ENCODE data around the gene LHX4.

LHX4 gene

DNA sequence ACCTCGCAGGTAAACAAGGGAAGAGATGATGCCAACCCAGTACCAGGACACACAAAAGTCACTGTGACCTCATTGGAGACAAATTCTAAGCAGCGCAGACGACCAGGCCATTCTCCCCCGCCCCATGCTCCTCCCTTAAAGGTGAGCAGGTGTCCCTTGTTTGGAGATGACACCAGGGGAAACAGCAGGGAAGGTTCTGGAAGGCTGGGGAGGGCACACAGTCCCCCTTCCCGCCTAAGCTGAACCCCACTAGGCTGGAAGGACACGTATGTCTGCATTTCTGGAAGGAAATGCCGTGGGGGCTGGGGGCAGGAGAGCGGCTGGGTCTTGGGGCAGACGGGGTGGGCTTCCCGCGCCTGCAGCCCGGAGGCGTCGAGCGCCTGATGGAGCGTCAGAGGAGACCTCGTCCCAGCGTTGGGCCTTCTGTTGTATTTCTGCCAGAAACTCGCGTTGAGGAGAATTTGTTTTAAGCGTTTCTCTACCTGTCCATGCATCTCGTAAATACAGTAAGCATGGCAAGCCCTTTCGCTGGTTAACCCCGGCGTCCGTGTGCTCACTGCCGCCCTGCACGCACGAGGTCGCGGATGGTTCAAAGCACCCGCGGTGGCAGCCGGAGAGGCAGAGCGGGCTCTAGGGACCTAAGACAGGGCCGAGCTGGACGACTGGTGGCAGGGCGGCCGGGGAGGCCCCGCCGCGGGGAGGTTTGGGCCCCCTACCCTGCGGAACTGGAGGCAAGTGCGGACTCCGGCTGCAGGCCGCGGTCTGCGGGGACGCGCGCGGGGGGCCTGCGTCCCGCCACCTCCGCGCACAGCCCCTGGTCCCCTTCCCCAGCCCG is 1.2 kb upstream of the LHX4 start:
- peak; percentile 40 to 52 for DNase-seq

DNA sequence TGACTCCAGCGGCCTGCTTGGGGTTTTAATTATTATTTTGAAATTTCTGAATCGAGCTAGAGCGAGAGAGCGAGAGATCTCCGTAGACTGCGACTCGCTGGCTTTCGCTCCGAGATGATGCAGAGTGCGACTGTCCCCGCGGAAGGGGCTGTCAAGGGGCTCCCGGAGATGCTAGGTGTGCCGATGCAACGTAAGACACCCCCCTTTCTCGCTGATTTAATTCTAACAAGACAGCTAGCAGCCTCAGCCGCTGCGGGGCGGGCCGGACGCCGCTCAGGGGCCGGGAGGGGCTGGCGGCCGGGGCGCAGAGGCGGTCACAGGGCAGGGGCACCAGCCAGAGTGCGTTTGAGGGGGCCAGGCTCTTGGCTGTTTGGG is 339 bp downstream of the LHX4 start:
- DNase-seq = peak; percentile 50 to 55

DNA sequence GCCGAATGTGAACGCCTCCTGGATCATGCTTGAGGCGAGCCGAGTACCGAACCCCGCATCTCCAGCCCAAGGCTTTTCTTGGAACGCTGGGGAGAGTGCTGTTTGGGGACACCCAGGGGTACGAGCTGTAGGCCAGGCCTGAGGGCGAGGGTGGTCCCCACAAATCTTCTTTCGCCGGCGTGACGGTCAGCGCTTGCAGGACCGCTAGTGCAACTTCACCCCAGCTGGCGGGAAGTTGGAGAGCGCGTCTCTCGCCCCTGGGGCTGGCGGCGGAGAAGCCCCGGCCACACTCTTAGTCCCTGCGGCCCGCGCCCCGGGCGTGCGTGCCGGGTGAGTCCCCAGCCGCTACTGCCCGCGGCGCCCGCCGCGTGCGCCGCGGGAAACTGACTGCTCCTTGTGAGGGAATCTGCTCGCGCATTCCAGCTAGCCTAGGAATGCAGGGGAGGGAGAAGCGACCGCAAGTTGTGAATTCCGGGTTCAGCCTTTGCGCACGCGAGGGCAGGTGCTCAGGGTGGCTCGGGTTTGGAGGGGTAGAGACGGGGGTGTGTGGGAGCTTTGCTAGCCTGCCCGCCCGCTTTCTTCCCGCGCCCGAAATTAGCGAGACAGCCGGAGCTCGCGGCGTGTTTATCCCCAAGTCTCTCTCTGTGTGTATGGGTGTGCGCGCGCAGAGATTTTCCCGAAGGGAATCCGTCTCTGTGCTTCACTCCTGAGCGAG is 884 bp downstream of the LHX4 start:
- DNase-seq = peak; percentile 40 to 49

DNA sequence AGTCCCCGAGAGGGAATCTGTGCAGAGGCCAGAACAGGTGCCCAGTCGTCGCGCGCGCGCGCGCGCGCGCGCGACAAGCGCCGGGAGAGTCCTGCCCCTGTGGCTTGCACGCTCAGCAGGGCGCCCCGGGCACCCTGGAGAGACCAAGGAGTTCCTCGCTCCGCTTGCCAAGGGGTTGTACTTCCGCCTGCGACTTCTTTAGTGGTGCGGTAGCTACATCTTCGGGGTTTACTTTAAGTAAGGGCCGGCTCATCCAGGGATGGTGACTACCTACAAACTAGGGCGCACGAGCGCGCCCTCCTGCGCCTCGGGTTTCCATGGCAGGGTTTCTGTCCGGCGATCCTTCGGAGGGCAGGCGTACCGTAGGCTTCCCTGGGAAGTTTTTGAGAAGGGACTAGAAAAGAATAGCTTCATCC is 1.4 kb downstream of the LHX4 start:
- peak; percentile 52 to 58 for DNase-seq

DNA sequence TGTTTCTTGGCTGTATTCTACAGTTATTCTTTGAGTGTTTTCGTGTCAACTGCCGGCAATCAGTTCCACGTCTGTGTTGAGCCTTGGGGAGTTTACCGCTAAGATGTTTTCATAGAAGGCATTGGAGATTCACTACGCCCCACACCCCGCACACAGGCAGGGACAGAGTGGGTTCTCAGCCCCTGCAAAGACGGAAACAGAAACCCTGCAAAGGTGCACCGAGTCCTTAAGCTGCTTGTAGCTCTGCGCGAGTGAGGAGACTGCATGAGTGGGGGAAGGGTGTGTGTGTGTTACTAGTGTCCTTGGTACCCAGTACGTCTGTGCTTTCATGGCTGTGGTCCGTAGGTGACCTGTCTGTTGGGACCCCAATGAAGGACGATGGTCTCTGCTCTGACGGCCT is 1.9 kb downstream of the LHX4 start:
- DNase-seq = peak; percentile 45 to 47

DNA sequence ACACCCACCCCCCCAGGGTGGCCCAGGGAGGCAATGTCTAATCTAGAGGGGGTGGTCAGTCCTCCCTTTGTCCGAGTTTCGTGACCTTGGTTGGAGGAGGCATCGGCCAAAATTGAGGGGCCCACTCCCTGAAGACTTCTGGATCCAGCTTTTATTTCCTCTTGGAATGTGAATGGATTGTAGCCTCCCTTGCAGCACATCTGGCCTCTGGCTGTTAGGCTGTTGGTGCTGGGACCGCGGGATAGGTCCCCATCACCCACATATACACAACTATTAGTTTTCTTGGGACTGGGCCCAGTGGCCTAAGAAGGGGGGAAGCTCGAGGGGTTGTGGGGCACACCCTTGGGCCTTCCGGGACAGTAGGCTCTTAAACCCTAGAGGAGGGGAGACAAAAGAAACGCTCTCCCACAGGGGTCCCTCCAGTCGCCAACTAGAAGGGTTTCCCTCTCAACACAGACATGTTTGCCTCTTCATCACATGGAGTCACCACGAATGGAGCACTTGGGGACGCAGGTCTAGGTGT is 2.5 kb downstream of the LHX4 start:
- DNase-seq = peak; percentile 30 to 36

DNA sequence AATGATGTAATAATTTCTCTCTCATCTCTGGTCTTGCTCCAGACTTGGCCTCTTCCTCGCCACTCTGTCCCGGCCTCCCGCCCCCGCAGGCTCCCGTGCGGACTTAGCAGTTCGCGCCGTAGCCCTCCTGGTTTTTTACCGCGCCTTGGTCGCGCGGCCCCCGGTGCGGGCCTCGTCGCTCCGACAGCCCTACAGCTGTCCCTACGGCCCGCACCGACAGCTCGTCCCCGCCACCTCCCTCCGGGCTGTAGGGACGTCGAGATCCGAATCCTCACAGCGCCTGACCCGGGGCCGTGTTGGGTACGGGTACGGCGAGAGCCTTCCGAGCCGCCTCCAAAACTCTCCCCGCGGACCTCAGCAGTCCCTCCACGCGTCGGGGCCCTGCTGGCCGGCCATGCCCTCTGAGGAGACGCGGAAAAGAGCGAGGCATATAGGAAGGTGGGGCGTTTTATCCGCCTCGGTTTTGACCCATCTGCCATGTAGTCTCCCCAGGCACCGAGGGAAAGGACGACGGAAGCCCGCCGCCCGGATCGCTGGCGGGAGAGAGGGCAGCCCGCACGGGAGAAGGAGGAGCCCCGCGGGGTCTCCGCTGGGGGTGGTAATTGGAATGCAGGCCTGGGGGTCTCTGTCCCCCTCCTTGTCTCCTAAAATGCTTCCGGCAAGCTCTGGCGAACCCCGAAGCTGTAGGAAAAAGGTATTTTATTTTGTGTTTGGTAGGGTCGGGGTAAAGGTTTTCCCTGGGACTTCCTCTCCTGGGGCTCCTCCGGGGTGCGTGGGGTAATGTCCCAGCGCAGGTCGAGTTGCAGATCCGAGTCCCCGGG is 3.3 kb downstream of the LHX4 start:
- DNase-seq = peak; percentile 26 to 29

DNA sequence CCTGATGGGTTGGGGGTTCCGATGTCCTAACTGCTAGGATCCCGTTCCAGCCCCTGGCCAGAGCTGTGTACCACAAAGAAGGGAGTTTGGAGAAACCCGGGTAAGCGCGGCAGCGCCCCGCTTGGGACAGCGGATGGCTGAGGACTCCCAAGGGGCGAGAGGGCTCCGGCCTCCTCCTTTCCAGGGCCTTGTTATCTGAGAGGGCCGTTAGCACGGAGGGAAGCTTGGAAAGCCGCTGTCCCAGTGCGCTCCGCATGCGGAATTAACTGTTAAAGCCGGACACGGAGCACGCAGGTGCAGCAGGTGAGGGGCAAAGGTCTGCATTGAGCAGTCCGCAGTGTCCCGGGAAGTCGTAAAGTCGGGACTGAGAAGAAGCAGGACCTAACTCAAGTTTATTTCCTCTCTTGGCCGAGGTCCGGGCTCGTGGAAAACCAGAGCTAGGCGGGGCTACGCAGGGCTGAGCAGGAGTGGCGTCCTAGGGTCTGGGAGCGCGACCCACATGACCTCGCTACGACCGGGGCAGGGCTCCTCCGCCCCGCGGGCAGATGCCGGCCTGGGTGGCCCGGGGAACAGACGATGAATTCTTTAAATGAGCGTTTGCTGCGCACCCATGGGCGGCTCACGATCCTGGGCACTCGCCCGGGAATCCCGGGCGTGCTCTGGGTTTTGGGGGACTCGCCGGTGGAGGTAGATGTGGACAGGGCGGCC is 4.5 kb downstream of the LHX4 start:
- DNase-seq = peak; percentile 49 to 51

DNA sequence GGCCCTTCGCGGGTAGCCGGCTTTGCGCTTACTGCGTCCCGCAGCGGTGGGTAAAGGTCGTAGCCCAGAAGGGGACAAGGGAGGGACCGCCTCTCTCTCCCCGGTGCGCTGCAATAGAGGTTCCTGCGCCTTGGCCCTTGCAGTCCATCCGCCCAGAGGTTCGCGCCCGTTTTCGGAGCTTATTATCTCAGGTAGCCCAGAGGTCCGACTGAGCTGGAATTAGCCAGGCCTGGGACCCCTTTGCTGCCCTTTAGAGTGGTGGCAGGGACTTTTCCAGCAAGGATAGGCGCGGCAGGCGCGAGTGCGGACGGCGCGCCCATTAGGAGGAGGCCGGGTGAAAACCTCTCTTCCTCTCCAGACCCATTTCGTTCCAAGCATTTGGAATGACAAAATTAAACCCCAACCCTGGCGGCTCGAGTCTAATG is 5.0 kb downstream of the LHX4 start:
- peak; percentile 44 to 46 for DNase-seq

DNA sequence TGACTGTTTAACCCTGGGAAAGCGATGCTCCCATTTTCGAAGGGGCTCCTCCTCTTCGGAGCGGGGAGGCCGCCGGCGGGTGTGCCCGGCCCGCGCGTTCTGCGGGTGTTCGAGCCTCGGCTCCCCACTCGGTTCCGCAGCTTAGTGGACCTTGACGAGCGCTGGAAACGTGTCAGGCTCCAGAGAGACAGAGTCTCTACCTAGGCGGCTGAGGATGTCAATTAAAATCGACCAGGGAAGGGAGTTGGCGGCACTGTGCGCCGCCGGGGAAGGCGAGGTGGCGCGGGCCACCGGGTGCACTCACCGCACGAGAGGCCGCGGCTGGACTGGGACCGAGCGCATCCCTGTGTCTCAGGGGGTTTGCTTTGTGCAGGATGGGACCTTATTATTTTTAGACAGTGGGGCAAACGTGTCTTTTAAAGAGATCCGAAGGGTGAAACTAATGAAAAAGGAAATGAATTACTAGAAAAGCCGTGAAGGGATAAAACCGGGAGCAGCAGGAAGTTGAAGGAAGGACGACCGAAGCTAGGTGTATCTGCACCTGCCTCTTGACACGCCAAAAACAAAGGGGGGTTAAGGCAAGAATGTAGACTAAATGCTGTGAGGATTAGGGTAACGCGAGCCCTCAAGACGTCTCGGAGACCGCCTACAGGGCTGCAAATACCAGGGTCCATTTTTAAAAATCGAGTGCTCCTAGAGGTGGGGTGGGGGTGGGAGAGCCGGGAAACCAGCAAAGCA is 5.6 kb downstream of the LHX4 start:
- DNase-seq = peak in 1 of 2 experiments; percentile 32

DNA sequence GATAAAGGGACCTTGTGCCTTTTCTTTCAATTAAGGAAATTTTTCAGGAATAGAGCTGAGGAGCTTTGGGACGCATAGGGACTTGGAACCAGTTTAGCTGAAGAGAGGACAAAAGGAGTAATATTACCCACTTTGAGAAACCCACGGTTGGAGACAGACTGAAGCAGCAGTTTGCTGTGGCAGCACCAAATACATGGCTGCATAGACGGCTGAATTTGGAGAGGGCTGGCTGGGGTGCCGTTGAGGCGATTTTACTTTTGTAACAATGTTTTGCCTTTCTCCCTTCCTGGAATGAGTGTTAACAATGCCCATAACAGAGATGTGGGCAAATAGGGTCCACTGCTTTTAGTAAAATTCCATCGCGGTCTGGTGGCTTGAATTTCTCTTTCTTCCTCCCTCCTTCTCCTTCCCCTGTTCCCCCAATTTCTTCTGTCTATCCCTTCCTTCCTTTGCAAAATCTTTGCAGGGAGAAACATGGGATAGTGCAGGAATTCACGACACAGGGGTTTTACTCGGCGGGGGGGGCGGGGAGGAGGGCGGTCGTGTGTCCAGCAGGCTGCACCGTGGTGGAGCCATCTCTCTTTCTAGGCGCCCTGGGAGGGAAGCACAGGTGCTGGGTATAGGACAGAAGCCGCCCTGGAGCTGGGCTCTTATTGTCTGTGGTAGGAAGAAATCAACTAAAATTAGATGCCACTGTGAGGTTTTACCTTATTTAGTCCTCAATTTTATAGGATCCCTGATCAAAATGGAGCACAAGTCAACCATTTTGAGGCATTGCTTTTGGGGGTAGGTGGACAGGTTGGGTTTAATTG is 6.8 kb downstream of the LHX4 start:
- no peak for DNase-seq

DNA sequence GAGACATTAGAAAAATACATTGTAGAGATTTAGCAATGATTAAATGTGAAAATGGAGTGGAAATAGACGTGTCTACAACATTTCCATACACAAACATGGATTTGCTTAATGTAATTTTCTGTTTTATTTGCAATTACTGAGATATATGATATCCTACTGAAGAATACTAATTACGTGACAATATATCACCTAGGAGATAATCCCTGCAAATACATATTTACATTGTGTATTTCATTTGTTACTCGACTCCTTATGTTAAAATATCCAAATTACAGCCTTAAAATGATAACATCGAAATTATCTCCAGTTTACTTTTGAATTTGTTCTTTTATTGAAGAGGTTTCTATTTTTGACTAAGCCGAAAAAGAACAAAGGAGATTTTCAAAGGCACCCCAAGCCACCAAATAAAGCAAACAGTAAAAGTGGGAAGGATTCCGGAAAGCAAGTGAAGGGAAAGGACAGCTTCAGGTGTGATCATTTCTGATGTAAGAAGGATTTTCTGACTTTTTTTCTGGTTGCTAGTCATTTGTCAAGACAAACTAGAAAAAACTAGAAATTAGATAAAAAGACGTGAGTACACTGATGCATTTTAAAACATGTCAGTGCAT is 7.9 kb downstream of the LHX4 start:
- no peak for DNase-seq

DNA sequence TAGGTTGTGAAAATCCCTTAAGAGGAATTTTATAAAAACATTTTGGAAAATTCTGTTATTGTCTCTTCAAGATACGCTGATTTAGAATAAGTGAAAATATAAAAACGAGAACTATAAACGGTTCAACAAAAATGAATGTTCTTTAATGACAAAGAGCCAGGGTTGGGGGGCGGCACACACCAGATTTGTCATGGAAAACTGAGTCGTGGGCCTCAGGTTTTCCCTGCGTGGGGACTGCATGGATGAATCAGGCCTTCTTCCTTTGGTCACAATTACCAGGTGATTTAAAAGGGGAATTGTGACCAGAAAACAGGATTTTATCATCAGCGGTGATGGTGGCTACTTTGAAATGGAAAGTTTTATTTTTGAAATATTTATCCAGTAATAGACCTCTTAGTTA is 8.6 kb downstream of the LHX4 start:
- no peak for DNase-seq

DNA sequence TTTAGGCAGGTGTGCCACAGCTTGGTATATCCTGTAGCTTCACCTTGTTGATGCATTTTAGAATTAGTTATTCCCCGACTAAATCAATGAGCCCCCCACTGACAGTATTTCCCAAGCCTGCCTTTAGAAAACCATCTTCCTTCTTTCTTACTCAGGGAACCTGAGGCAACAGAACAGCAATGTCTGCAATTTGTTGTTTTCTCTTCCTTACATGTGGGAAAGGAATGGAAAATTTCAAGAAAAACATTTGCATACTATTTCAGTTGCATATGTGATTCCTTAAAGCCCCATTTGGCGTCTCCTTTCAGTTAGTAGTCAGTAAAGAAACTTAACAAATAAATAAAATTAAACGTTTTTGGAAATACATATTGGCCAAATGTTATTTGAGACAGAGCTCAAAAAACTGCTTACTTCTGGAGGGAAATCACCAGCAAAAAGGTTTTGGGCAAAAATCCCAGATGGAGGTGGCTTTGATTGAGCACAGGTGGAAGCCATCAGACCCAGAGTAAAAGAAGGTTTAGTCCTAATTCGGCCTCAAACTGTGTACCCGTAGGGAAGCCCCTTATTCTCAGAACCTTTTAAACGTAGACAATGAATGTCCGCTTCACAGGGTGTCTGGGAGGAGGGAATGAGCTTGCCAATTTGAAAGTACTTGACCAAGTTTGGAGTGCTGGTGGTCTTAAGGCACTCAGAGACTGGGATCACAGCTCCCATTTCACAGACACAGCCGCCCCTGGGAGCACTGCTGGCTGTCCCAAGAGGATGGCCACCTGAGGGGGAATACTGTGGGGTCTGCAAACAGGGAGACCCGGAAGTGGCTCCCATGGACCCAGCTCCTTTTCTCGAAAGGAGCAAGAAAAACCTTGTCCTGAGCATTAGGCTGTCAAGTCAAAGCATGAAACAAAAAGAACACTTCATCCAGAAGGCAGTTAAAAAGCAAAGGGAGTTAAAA is 9.4 kb downstream of the LHX4 start:
- no peak for DNase-seq

DNA sequence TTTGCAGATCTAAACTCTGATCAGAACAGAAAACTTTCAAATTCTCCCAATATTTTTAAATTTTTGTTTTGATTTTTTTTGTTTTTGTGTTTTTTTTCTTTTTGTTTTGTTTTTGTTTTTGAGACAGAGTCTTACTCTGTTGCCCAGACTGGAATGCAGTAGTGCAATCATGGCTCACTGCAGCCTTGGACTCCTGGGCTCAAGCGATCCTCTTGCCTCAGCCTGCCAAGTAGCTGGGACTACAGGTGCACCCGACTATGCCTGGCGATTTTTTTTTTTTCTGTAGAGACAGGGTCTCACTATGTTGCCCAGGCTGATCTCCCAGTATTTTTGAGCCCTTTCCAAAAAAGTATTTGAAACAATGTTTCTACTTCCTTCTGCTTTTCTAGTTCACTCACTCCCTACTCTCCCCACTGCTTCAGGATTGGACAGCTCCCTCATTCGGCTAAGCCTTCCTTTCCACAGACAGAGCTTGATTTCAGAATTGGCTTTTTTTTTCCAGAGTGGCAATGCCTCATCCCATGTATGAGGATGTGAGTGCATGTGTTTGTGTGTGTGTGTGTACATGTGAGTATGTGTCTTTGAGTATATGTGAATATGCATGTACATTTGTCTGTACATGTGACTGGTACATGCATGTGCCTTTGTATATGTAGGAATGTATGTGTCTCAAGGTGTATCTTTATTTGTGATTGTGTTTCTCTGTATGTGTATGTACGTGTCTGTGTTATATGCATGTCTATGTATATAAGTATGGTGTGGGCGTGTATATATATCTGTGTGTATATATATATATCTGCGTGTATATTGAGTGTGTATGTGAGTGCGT is 11.9 kb downstream of the LHX4 start:
- DNase-seq = no peak

DNA sequence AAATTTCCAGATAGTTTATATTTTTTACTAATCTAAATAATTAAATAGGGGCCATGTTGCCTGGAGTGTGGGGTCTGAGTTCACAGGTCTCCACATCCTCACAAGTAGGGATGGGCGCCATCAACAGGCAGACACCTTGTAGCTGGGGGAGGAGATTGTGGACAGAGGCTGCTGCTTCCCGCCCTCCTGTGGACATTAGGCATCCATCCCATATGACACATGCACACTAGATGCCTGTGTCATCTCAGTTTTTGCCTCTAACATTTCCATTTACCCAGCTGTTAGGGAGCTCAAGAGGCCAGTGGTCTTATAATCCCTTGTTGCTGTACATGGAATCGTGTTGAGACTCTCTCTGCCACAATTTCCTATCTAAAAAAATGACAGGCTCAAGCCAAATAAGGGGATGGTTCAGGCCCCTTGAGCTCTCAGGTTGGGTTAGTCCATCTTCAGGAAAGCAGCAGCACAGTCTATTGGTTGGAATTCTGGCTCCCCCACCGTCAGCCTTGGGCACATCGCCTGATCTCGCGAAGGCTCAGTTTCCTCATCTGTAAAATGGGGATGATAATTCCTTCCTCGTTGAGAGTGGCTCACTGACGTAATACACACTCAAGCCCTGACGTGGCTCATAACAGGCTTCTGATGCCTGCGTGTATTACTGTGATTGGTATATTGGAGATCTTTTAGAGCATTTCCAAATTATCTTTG is 13.6 kb downstream of the LHX4 start:
- DNase-seq = no peak

DNA sequence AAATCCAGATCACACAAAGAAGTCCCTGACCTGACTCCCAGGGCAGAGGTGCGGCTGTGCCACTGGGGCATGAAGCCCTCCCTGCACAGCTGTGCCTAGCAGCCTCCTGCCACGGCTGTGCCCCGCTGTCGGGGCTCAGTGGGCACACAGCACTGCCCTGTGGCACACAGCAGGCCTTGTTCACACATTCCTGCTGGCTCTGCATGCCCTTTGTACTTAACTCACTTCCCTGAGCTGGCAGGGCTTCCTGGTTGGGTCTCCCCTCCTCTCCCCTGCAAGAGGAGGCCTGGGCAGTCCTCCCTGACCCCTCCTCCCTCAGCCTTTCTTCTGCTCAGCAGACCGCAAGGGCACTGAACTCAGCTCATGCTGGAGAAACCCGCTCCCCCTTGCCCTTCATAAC is 14.8 kb downstream of the LHX4 start:
- DNase-seq = no peak

DNA sequence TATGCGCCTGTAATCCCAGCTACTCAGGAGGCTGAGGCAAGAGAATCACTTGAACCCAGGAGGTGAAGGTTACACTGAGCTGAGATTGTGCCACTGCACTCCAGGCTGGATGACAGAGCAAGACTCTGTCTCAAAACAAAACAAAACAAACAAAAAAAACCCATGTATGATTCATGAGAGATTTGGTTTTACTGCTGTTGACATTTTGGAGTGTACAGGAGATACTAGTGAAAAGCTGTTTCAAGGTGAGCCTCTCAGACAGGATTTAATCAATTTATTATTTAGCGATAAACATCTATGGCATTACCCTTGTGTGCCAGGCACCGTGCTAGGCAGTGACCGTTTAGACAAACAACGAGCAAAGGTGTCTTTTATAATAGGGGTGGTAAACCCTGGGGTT is 16.5 kb downstream of the LHX4 start:
- DNase-seq = no peak

All from activated T-cell treated with anti-CD3 and anti-CD28 coated beads, Interleukin-2, amount 50 U/mL, for 48 hours (primary cell).